Measurements from ENCODE around the gene POP5.

POP5 gene

GRCh38 chr12:120588948-120589930 is 8.0 kb upstream of the POP5 start:
- no peak for DNase-seq (ENCODE audit: low spot score)

DNA sequence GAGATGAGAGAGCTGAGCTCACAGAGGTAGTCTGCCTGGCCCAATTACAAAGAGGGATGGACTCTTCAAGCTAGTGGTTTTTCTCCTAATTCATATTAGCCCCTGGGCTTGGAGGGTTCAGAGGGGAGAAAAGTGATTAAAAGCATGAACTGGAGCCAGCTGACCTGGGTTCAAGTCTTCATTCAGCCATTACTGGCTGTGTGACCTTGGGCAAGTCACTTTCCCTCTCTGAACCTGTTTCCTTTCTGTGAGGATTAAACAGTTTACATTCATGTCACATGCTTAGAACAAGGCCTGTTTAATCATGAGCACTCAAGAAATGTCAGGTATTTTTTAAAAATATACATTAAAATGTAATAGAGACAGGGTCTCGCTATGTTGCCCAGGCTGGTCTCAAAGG is 7.2 kb upstream of the POP5 start:
- DNase-seq (ENCODE audit: low spot score): no peak

DNA sequence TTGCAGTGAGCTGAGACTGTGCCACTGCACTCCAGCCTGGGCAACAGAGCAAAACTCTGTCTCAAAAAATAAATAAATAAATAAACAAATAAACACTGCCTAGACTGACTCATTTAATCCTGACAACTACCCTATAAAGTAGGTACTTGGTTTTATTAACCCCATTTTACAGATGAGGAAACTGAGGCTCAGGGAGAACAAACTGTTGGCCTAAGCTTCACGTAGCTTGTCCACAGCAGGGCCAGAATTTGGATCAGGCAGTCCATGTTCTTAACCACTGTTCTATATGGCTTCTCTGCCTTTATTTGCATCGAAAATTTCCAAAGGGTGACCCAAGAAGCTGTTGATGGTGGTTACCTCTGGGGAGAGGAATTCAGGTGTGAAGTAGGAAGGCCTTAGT is 5.7 kb upstream of the POP5 start:
- no peak for DNase-seq (ENCODE audit: low spot score)

GRCh38 chr12:120586206-120586605 is 5.0 kb upstream of the POP5 start:
- no peak for DNase-seq (ENCODE audit: low spot score)

GRCh38 chr12:120584343-120585149 is 3.3 kb upstream of the POP5 start:
- DNase-seq (ENCODE audit: low spot score): no peak

GRCh38 chr12:120583478-120584030 is 2.4 kb upstream of the POP5 start:
- DNase-seq (ENCODE audit: low spot score): peak; percentile 64

DNA sequence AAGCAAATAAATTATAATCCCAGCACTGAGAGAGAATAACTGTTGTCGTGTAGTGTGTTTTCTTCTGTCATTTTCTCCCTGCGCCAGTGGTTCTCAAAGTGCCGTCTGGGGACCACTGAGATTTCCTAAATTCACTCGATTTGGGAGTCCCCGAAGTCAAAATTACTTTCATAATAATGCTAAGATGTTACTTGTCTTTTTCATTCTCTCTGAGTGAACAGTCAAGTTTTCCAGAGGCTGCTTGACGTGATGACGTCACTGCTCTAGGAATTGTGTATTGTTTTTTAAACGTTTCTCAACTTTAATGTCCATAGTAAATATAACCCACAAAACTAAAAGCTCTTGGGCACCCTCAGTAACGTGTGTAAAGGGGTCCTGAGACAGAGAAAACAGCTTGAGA is 796 bp upstream of the POP5 start:
- no peak for DNase-seq (ENCODE audit: low spot score)

DNA sequence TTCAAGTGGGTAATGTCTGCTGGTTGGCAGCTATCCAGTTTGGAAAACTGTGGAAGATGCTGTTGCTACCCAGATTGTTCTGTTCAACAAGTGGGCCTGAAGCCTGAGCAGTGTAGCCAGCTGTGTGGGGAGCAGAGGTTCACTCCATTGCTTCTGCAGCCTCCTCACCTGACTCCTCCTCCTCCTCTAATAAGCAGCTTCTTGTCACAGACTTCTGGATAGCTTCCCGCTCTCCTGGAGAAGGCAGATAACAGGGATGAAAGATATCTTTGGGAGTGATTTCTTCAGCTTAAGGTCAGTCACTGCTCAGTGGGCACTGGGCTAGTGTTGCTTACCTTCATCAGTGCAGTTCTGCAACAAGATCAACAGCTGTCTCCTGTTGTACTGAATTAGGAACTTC is 2.0 kb downstream of the POP5 start:
- no peak for DNase-seq (ENCODE audit: low spot score)

GRCh38 chr12:120574106-120574505 is 7.1 kb downstream of the POP5 start:
- no peak for DNase-seq (ENCODE audit: low spot score)

DNA sequence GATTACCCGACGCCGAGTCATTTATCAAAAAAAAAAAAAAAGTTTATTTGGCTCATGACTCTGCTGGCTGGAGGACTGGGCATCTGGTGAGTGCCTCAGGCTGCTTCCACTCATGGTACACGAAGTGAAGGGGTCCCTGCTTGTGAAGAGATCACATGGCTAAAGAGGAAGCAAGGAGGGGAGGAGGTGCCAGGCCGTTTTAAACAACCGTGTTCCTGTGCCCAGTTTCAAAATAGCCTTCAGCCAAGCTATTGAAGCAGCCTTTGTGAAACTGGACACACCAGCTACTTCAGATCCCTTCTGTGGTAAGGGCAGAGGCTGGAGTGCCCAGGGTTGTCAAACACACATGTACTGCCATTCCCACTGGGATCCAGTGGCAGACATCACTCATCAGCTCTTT is 7.6 kb downstream of the POP5 start:
- DNase-seq (ENCODE audit: low spot score): no peak

DNA sequence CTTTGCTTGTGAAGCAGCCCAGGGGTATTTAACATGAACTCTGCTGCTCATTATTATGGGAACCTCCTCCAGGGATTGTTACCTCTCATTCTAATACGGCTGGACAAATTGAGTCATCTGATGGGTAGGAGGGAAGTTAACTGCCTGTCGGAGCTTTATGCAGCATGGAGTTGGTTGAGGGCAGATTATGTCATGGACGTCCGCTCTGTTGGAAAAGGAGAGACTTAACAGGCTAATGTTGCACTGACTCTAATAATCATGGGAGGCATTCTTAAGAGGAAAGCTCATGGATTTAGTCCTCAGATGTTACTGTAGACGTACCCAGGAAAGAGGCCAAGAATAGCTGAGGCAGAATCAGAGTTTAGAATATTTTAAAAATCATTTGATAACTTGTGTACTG is 9.9 kb downstream of the POP5 start:
- DNase-seq (ENCODE audit: low spot score): no peak

DNA sequence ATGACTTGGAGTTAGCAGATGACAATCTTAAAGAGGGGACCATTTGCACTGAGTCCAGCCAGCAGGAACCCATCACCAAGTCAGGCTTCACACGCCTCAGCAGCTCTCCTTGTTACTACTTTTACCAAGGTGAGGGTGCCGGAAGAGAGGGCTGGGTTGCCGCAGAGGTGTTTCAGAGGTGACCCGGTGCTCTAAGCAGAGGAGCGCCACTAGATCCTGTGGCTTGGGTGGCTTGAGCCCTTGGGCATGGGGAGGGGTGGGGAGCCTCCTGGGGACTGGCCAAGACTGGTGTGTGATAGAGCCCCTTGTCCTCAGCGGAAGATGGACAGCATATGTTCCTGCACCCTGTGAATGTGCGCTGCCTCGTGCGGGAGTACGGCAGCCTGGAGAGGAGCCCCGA is 17.7 kb downstream of the POP5 start:
- DNase-seq (ENCODE audit: low spot score): no peak

DNA sequence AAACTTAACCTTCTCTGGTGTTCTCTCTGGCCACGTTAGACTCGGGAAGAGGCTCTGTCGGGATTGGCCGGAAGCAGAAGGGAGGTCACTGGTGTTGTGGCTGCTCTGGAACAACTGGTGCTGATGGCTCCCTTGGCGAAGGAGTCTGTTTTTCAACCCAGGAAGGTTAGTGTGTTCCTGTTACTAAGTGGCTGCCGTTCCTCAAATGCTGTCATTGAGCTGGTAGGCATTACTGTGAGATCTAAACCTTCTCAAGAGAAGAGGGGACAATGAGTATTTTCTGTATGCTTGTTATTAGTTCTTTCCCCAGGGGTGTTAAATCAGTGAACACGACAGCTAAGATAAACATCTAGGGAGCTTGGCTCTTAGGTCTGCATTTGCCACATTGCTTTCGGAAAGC is 18.3 kb downstream of the POP5 start:
- no peak for DNase-seq (ENCODE audit: low spot score)

DNA sequence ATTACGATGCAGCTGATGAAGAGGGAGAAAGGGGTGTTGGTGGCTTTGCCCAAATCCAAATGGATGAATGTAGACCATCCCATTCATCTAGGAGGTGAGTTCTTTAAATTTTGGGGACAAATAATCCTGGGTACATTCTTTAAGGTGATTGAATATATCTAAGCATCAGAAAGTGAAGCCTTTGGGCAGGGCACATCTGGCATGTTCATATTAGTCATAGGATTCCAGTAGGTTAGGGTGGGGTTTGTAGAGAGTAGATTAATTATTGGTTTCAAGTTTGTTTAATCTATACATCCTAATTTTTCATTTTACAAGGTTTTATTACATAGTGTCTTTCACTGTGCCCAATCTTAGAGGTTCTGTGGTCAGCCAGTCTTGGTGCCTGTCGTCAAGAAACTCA is 23.6 kb downstream of the POP5 start:
- no peak for DNase-seq (ENCODE audit: low spot score)

- peak; percentile 71 for DNase-seq (ENCODE audit: low spot score)
Observed at GRCh38 chr12:120554678-120555077, 26.5 kb downstream of the POP5 start.

DNA sequence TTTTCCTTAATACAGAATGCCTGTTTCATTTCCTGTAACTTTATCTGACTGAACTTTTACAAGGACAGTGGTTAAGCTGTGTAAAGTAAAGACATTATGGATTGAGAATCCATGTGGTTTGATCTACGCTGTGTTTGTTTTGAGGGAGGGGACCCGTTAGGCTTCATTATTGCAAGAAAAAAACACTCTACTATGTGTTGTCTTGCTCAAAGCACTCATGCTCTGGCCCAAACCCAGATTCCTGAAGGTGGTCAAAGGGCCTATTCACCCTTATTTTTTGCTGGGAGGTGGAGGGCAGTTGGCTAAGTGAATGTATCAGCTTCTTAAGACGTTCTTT is 35.2 kb downstream of the POP5 start:
- DNase-seq (ENCODE audit: low spot score): no peak

- DNase-seq (ENCODE audit: low spot score): no peak
Observed at GRCh38 chr12:120544691-120545090, 36.5 kb downstream of the POP5 start.

DNA sequence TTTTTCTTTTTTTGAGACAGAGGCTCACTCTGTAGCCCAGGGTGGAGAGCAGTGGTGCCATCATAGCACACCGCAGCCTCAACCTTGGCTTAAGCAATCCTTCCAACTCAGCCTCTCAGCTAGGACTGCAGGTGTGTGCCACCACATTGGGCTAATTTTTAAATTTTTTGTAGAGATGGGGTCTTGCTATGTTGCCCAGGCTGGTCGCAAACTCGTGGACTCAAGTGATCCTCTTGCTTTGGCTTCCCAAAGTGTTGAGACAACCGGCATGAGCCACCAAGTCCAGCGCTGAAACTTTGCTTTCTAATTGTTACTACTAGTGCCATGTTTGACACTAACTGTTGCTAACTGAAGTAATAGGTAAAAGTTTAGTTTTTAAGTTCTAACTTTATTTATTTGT is 39.0 kb downstream of the POP5 start:
- DNase-seq (ENCODE audit: low spot score): no peak

DNA sequence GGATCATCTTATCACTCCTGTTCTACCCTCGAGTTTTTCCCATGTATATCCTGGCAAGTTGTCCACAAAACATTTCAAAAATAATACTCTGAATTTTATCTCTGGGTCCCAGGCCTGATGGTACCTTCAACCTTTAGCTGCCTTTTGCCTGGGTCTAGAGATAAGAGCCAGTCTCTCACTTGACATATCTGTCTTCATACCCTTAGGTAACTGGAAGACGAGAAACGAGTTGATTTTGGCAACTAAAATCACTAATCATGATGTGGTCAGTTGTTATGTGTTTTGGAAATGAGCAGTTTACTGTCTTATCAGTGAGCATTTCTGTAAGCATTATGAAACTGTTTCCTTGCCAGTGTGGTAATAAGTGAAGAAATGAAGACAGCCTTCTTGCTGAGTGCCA is 40.8 kb downstream of the POP5 start:
- DNase-seq (ENCODE audit: low spot score): no peak

DNA sequence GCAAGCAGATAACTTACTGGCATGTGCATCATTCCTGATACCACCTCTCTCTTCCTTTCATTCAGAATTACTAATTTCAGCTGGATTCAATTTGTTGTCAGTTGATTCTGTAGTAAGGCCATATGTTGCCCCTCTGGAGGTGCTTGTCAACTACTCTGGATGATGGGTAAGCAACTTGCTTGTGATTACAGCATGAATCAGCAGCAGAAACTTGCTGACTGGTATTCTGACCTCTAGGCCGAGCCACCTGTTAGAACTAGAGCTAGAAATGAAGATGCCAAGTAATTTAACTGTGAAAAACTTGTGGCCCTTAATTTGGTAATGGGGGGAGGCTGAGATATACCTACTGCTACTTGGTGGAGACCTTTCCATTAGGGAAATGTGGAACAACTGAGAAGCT is 41.9 kb downstream of the POP5 start:
- no peak for DNase-seq (ENCODE audit: low spot score)

GRCh38 chr12:120538281-120539156 is 42.7 kb downstream of the POP5 start:
- DNase-seq (ENCODE audit: low spot score): no peak

GRCh38 chr12:120537856-120538220 is 43.4 kb downstream of the POP5 start:
- DNase-seq (ENCODE audit: low spot score): no peak
